Measurements from ENCODE around the gene CEACAM8. TPM values are rescaled to one million over a fixed set of nuclear protein-coding genes. Genes with fewer than 3 reads are reported as not detected.
A peak's percentile ranks its signal among the peaks of the same experiment; 100 is the strongest.

The CEACAM8 gene
- total RNA-seq, 1 experiment from 2014 or later: not detected

DNA sequence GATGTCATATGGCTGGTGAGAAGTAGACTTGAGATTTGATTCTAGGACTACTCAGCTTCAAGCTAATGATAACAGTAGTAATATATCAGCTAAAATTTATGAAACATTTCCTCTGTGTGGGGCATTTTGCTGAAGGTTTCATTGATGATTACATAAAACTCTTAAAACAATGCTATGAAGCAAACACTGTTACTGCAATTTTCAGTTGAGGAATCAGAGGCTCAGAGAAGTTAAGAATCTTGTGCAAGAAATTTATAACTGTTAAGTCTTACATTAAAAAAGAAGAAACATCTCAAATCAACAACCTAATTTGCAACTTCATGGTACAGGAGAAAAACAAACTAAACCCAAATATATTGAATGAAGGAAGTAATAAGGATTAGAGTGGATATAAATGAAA lies 10.3 kb downstream of the CEACAM8 start:
- no peak for TF ChIP-seq EZH2 (IDR thresholded peaks at IDR 0.05; ENCODE audit: low read length, unreplicated experiment)
- TF ChIP-seq, protein P1, sequence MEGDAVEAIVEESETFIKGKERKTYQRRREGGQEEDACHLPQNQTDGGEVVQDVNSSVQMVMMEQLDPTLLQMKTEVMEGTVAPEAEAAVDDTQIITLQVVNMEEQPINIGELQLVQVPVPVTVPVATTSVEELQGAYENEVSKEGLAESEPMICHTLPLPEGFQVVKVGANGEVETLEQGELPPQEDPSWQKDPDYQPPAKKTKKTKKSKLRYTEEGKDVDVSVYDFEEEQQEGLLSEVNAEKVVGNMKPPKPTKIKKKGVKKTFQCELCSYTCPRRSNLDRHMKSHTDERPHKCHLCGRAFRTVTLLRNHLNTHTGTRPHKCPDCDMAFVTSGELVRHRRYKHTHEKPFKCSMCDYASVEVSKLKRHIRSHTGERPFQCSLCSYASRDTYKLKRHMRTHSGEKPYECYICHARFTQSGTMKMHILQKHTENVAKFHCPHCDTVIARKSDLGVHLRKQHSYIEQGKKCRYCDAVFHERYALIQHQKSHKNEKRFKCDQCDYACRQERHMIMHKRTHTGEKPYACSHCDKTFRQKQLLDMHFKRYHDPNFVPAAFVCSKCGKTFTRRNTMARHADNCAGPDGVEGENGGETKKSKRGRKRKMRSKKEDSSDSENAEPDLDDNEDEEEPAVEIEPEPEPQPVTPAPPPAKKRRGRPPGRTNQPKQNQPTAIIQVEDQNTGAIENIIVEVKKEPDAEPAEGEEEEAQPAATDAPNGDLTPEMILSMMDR (conservative IDR thresholded peaks at IDR 0.05; ENCODE audit: low read depth, low read length): no peak
- no peak for TF ChIP-seq EZH2phosphoT487 (IDR thresholded peaks at IDR 0.05; ENCODE audit: borderline replicate concordance, low read length)
- no peak overlapping the region for H3K27ac ChIP-seq (ENCODE audit: low read length)
- no peaks in the 10 kb centered on the region for H3K36me3 ChIP-seq (ENCODE audit: low read depth, low read length)
- H3K9me2 ChIP-seq (replicated peaks; ENCODE audit: low read length): no peaks in the 10 kb centered on the region
- no TSS peak for BruUV-seq (replicated peaks)
- no peak for DNase-seq
- H3K4me3 ChIP-seq (ENCODE audit: low read length): no peak overlapping the region
- no peak overlapping the region for H3K9ac ChIP-seq (ENCODE audit: low read length)
- no peak for ATAC-seq
- no peaks in the 10 kb centered on the region for H3K79me2 ChIP-seq (ENCODE audit: low read length)
- no peak overlapping the region for H3K4me2 ChIP-seq (ENCODE audit: low read length)
- H3K27me3 ChIP-seq (ENCODE audit: low read length): peaks cover 20% of the 10 kb centered on the region; the same call in 1 of the 2 replicates
- no peaks in the 10 kb centered on the region for H3K9me3 ChIP-seq (ENCODE audit: low read length)
- no peaks in the 10 kb centered on the region for H3F3A ChIP-seq (ENCODE audit: low read length, unreplicated experiment)
- ChIA-PET POLR2A (ENCODE audit: unreplicated experiment) (no interaction called here), CTCF (no interaction called here)
- no peak overlapping the region for H2AFZ ChIP-seq (ENCODE audit: low read length)
- intact Hi-C loops (cut with micrococcal nuclease): no loop called here
- no peaks in the 10 kb centered on the region for H4K20me1 ChIP-seq (ENCODE audit: low read length)
- no peaks in the 10 kb centered on the region for H3K4me1 ChIP-seq (ENCODE audit: insufficient read depth, low read length)

DNA sequence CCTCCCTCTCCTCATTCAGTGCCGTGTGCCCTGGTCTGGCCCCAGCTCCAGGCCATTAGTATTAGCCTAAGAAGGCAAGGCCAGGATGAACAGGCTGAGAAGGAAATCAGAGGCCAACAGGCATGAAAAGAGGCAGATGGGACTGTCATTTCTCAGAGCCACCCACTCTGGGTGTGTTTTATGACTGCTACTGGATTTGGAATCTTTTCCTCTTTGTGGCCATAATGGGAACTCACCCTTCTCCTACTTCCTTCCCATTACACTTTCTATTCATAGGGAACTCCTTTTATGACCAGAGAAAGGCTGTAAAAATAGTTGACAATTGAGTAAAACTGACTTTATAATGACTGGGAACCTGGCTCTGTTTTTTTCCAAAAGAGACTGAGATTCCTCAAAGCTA lies 17.7 kb downstream of the CEACAM8 start:
- ChIA-PET CTCF (no interaction called here), POLR2A (ENCODE audit: unreplicated experiment) (no interaction called here)
- Histone ChIP-seq H3K9me3 (ENCODE audit: low read length) (no peaks in the 10 kb centered on the region), H3K4me1 (ENCODE audit: insufficient read depth, low read length) (no peaks in the 10 kb centered on the region), H3K9me2 (replicated peaks; ENCODE audit: low read length) (no peaks in the 10 kb centered on the region), H3K27ac (ENCODE audit: low read length) (no peak overlapping the region), H3K9ac (ENCODE audit: low read length) (no peak overlapping the region), H2AFZ (ENCODE audit: low read length) (no peak overlapping the region), H3K79me2 (ENCODE audit: low read length) (no peaks in the 10 kb centered on the region), H3K27me3 (ENCODE audit: low read length) (peaks cover 38% of the 10 kb centered on the region), H3F3A (ENCODE audit: low read length, unreplicated experiment) (no peaks in the 10 kb centered on the region), H4K20me1 (ENCODE audit: low read length) (no peaks in the 10 kb centered on the region), H3K4me3 (ENCODE audit: low read length) (no peak overlapping the region), H3K36me3 (ENCODE audit: low read depth, low read length) (no peaks in the 10 kb centered on the region), H3K4me2 (ENCODE audit: low read length) (no peak overlapping the region)
- ATAC-seq (peak; percentile 46), DNase-seq (peak; percentile 10)
- intact Hi-C loops (cut with micrococcal nuclease): no loop called here
- TF ChIP-seq EZH2 (IDR thresholded peaks at IDR 0.05; ENCODE audit: low read length, unreplicated experiment) (no peak), EZH2phosphoT487 (IDR thresholded peaks at IDR 0.05; ENCODE audit: borderline replicate concordance, low read length) (no peak)
- TF ChIP-seq, protein P1 (conservative IDR thresholded peaks at IDR 0.05; ENCODE audit: low read depth, low read length): no peak
- no TSS peak for BruUV-seq (replicated peaks)

DNA sequence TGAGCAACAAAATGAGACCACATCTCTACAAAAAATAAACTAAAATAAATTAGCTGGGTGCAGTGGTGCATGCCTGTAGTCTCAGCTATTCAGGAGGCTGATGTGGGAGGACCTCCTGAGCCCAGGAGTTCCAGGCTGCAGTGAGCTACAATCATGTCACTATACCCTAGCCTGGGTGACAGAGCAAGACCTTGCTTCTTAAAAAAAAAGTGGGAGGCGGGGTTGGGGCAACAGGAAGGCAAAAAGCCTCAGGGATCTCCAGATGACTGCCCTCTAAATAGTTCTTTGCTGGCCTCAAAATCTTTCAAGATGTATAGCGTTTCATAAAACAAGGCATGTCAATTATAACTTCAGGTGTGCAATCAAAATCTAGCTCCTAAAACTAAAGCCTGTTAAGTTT lies 18.5 kb downstream of the CEACAM8 start:
- no TSS peak for BruUV-seq (replicated peaks)
- Histone ChIP-seq H3K4me3 (ENCODE audit: low read length) (no peak overlapping the region), H3K4me2 (ENCODE audit: low read length) (no peak overlapping the region), H3F3A (ENCODE audit: low read length, unreplicated experiment) (no peaks in the 10 kb centered on the region), H3K9me3 (ENCODE audit: low read length) (no peaks in the 10 kb centered on the region), H3K27ac (ENCODE audit: low read length) (no peak overlapping the region), H3K9ac (ENCODE audit: low read length) (no peak overlapping the region), H3K9me2 (replicated peaks; ENCODE audit: low read length) (no peaks in the 10 kb centered on the region), H3K36me3 (ENCODE audit: low read depth, low read length) (no peaks in the 10 kb centered on the region), H3K79me2 (ENCODE audit: low read length) (no peaks in the 10 kb centered on the region), H4K20me1 (ENCODE audit: low read length) (no peaks in the 10 kb centered on the region), H3K27me3 (ENCODE audit: low read length) (peaks cover 37% of the 10 kb centered on the region), H3K4me1 (ENCODE audit: insufficient read depth, low read length) (no peaks in the 10 kb centered on the region), H2AFZ (ENCODE audit: low read length) (no peak overlapping the region)
- intact Hi-C loops (cut with micrococcal nuclease): no loop called here
- no peak for DNase-seq
- TF ChIP-seq, protein P1 (conservative IDR thresholded peaks at IDR 0.05; ENCODE audit: low read depth, low read length): no peak
- TF ChIP-seq EZH2phosphoT487 (IDR thresholded peaks at IDR 0.05; ENCODE audit: borderline replicate concordance, low read length): no peak
- no peak for TF ChIP-seq EZH2 (IDR thresholded peaks at IDR 0.05; ENCODE audit: low read length, unreplicated experiment)
- ATAC-seq: no peak
- ChIA-PET CTCF (no interaction called here), POLR2A (ENCODE audit: unreplicated experiment) (no interaction called here)

Measured in PC-3 (cell line).